ENCODE data around the gene NFATC1.

NFATC1 gene

DNA sequence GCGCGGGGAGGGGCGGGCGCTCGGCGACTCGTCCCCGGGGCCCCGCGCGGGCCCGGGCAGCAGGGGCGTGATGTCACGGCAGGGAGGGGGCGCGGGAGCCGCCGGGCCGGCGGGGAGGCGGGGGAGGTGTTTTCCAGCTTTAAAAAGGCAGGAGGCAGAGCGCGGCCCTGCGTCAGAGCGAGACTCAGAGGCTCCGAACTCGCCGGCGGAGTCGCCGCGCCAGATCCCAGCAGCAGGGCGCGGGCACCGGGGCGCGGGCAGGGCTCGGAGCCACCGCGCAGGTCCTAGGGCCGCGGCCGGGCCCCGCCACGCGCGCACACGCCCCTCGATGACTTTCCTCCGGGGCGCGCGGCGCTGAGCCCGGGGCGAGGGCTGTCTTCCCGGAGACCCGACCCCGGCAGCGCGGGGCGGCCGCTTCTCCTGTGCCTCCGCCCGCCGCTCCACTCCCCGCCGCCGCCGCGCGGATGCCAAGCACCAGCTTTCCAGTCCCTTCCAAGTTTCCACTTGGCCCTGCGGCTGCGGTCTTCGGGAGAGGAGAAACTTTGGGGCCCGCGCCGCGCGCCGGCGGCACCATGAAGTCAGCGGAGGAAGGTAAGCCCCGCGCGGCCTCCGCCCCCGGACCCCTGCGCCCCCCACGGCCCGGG is at the start of gene NFATC1:
Gene NFATC1 (plus strand): TSS at position 170 of the 644 bp plus-strand sequence. CDS start 295 bp downstream, at position 465.
- DNase-seq (ENCODE audit: low read depth), result no peak

DNA sequence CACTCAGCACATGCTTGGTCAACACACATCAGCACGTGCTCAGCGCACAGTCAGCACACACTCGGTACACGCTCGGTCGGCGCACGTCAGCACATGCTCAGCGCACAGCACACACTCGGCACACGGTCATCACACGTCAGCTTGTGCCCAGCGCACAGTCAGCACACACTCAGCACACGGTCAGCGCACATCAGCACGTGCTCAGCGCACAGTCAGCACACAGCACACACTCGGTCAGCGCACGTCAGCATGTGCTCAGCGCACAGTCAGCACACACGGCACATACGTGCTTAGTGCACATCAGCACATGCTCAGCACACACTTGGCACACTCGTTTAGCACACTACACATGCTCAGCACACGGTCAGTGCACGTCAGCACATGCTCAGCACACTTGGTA is 49.7 kb upstream of the NFATC1 start:
- no peak for DNase-seq (ENCODE audit: low read depth)

DNA sequence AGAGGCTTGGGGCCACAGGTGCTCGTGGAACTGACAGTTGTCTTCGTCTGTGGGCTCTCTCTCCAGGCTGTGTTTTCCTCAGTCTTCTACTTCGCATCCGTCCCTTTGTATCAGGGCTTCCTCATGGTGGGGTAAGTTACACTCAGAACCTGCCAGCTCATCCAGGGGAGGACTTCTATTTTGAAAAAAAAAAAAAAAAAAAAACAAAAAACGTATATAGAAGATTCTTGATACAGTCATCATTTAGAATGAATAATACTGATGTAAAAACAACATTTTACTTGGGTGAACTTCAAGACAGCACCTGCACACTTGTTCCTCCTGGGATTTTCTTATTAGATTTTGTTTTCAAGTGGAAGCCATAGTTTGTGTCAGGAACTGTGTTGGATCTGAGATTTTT is 47.7 kb upstream of the NFATC1 start:
- DNase-seq (ENCODE audit: low read depth), result no peak

DNA sequence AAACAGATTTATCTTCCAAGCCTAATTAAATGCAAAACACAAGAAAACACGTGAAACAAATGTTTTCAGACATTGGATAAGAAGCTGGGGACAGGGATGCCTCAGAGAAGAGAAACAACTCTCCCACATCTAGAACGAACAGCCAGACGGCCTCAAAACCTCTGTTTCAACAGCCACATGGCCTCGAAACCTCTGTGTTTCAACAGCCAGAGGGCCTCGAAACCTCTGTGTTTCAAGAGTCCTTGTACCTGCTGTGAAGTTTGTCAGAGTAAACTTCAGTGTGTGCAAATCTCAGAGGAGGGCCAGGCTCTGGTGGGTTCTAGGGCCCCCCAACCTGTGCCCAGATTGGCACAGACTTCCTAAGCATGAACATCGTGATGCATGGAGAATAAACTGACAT is 43.3 kb upstream of the NFATC1 start:
- no peak for DNase-seq (ENCODE audit: low read depth)

GRCh38 chr18:79353267-79353666 is 42.5 kb upstream of the NFATC1 start:
- no peak for DNase-seq (ENCODE audit: low read depth)

DNA sequence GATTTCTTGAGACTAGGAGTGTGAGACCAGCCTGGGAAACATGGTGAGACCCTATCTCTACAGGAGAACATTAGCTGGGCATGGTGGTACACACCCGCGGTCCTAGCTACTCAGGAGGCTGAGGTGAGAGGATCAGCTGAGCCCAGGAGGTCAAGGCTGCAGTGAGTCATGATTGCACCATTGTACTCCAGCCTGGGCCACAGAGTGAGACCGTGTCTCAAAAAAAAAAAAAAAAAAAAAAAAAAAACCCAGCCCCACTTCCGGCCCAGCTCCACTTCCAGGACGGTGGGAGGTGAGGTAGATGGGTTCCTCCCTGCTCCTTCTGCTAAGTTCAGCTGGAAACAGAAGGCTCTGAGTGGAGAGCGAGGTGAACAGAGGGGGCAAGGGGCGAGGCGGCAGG is 41.4 kb upstream of the NFATC1 start:
- no peak for DNase-seq (ENCODE audit: low read depth)

DNA sequence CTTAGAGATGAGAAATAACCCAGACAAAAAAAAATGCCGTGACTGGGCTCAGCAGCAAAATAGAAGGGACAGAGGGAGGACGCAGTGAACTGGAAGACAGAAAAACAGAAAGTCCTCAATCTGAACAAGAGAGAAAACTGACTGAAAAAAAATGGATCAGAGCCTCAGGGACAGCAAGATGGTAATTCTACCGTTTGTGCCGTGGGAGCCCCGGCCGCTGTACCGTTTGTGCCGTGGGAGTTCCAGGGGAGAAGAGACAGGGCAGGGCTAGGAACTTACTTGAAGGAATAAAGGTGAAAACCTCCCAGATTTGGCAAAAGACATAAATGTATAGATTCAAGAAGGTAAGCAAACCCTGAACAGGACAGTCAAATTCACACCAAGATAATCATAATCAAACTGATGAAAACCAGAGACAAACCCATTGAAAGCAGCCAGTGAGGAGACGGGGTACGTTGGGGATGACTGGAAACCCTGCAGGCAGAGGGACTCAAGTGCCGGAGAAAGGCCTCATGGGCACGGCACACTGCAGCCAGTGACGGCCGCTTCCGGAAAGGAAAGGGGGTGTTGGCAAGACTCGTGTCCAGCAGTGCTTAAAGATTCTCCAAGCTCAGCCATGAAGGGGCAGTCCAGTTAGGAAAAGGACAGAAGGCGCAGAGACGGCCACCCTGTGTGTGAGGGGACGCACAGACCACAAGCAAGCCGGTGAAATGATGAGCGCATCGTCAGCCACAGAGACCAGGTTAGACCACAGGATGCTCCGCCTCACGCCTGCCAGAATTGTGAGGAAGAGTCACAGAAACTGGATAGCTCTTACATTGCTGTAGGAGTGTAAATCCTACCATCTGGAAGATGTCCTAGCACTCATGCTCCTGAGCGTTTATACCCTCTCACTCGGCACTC is 40.0 kb upstream of the NFATC1 start:
- DNase-seq (ENCODE audit: low read depth), result no peak

DNA sequence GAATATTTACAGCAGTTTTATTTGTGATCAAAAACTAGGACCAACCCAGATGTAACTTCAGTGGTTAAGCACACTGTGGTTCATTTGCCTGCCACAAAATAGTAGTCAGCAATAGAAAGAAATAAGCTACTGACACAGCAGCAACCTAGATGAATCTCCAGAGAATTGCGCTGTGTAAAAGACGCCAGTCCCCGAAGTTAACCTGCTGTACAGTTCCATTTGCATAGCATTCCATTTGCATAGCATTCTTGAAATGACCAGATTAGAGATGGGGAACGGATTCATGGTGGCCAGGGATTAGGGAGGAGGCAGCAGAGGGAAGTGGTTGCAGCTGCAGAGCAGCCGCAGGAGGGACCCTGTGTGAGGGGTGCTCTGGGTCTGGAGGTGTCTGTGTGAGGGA is 39.3 kb upstream of the NFATC1 start:
- DNase-seq (ENCODE audit: low read depth), result no peak

GRCh38 chr18:79360933-79361332 is 34.8 kb upstream of the NFATC1 start:
- DNase-seq (ENCODE audit: low read depth), result no peak

DNA sequence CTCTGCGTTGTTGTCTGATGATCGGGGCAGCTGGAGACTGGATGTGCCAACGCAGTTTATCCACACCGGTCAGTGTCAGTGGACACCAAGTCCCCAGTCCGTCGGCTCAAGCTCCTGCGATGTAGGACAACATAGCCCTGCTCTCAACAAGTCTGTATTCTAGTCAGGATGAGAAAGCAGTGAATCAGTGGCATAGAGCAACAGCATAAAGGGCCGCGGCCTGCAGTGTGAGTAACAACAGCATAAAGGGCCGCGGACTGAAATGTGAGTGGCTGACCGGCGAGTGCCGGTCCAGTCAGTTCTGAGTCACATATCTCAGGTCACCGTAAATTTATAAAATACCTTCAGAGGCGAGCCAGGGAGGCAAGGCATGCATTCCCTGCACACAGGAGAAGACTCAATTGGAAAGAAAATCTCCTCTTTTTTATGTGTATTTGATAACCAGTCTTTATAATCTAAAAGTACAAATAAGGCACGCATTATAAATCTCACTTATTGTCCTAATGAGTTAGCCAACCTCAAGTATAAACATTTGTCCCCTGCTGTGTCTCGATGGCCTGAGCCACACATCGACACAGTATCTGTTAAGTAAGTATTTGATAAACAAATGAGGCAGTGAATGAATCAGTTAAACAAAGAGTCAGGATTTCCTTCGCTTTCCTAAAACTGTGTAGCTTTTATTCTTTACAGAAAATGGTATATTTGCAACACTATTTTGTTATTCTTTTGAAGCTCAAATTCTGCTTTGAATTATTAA is 33.8 kb upstream of the NFATC1 start:
- DNase-seq (ENCODE audit: low read depth), result no peak

DNA sequence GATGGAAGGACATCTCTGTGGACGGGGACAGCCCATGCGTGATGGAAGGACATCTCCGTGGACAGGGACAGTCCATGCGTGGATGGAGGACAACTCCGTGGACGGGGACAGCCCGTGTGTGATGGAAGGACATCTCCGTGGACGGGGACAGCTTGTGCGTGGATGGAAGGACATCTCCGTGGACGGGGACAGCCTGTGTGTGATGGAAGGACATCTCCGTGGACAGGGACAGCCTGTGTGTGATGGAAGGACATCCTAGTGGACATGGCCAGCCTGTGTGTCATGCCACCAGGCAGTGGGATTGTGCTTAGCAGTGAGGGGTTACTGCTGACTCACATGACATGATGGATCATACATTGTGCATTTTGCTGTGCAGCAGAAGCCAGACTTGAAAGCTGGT is 30.0 kb upstream of the NFATC1 start:
- no peak for DNase-seq (ENCODE audit: low read depth)

DNA sequence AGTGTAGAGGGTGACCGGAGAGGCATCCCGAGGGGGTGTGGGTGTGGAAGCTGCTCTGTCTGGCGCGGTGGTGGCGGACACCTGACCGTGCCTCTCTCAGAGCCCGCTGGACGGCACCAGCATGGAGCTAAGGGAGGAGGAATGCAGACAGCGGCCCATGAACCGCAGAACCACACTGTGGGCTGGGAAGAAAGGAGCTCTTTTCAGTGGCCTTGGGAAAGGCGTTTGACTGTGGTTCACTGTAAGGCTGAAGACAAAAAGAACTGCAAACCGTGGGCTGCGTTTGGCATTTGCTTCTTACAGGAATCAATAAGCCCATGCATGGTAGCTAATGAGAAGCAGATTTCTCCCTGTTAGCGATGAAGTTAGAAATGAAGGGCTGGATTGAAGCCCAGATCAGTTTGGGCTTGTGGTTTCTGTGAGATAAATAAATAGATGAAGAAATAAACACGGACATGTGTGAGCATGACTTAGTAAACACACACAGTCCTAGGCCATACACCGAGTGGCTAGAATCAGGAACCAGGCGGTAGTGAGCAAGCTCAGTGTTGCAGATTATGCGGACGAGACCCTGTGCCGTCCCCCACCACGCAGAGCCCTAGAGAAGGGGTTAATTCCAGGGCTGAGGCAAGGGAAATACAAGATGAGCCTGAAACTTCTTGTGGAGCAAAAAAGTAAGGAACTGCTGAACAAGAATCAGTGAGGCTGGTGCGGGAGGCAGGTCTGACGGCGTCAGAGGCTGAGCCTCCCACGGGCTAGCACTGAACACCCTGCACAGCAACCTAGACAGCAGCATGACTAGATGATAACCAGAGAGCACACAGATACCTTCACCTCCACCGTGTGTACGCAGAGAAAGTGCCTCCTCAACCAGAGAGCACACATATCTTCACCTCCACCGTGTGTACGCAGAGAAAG is 29.3 kb upstream of the NFATC1 start:
- DNase-seq (ENCODE audit: low read depth), result no peak

GRCh38 chr18:79367480-79367879 is 28.2 kb upstream of the NFATC1 start:
- DNase-seq (ENCODE audit: low read depth), result no peak

GRCh38 chr18:79367989-79368388 is 27.7 kb upstream of the NFATC1 start:
- DNase-seq (ENCODE audit: low read depth), result no peak

DNA sequence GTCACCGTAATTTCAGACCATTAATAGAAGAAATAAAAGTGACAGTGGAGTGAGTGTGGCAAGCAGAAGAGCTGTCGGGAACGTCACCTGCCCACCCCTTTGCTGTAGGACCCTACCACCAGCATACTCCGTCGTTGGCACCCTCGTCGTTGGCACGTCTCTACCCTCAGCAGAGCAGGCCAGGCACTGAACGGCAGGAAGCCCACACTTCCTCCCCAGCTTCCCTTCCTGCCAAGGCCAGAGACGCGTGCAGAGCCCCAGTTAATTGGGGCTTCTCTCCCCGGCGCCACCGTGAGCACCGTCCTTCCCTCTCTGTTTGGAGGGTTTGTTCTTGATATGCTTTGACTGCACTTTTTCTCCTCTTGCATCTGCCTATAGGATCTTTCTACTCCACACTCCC is 27.0 kb upstream of the NFATC1 start:
- no peak for DNase-seq (ENCODE audit: low read depth)

GRCh38 chr18:79371561-79372121 is 24.1 kb upstream of the NFATC1 start:
- DNase-seq (ENCODE audit: low read depth), result no peak

GRCh38 chr18:79372461-79372860 is 23.3 kb upstream of the NFATC1 start:
- no peak for DNase-seq (ENCODE audit: low read depth)

DNA sequence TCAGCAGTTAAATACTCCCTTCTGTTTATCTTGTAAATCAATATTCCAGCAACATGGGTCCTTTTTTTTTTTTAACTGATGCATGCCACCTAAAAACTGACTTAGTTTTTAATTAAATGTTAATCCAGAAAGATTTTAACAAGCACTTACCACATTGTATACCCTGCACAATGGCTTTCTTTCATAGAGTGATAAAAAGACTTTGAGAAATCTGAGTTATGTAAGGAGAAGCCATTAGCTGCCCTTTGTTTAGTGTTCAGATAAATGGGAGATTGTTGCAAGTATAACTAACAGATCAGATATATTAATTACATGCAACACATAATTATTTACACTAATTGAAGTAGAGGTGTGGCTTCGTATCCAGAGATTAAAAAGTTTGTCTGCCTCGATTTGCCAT is 22.7 kb upstream of the NFATC1 start:
- no peak for DNase-seq (ENCODE audit: low read depth)

DNA sequence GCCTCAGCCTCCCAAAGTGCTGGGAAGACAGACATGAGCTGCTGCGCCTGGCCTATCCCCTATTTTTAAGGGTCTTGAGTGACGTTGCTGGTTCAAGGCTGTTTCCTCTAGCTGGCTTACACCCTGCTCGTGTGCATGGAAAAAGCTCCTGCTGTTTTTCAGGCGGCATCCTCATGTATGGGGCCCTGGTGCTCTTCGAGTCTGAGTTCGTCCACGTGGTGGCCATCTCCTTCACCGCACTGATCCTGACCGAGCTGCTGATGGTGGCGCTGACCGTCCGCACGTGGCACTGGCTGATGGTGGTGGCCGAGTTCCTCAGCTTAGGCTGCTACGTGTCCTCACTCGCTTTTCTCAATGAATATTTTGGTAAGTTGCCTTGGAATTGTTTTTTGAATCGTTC is 22.0 kb upstream of the NFATC1 start:
- no peak for DNase-seq (ENCODE audit: low read depth)

DNA sequence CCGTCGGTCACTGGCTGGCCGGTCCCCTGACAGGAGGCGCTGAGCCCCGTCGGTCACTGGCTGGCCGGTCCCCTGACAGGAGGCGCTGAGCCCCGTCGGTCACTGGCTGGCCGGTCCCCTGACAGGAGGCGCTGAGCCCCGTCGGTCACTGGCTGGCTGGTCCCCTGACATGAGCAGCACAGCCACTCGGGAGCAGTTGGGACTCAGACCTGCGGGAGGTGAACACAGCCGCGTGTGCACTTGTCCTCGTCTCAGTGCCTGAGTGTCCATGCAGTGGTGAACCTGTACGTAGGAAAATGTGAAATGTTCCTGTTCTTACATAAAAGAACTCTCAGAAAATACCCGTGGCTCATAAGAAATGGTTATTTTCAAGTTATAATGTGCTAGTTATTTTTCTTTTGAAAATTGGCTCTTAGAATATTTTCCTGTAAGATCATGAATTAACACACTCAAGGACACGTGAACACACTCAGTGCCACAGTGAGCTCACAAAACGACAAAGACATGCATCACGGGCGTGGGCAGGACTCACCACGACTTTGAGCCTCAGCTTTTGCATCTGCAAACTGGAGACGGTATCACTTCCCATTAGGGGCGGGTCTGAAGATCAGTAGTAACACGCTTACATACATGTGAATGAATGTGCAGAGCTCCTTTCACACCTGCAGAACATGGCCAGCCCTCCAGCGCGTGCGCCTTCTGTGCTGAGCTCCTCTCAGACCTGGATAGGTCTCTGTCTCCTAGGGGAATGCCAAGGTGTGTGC is 21.1 kb upstream of the NFATC1 start:
- no peak for DNase-seq (ENCODE audit: low read depth)

All from HS-27A (cell line).